Choroid plexus epithelial cell (primary cell): ENCODE results near the gene XXYLT1.

Experiments used
- DNase-seq: peaks from one replicate; pipeline ENCODE4 v3.0.0-alpha.2; 2010; ENCODE audit warnings: low read depth
- H3K4me3 ChIP-seq: 2 replicates; pipeline ENCODE4 v1.5.1; 2011; ENCODE audit warnings: low read depth, mild to moderate bottlenecking, control low read depth, low read length, moderate library complexity
- TF ChIP-seq, protein P1 (sequence below): conservative IDR thresholded peaks from 2 replicates; pipeline ENCODE4 v1.5.1; 2011; ENCODE audit warnings: low read depth, mild to moderate bottlenecking, control low read depth, inconsistent platforms, low read length, moderate library complexity

XXYLT1 gene

DNA sequence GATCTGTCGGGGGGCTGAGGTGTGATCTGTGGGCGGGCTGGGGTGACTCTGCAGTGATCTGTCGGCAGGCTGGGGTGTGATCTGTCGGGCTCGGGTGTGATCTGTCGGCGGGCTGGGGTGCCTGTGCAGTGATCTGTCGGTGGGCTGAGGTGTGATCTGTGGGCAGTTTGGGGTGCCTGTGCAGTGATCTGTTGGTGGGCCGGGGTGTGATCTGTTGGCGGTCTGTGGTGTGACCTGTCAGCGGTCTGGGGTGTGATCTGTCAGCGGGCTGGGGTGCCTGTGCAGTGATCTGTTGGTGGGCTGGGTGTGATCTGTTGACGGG lies 205.1 kb downstream of the XXYLT1 start:
- H3K4me3 ChIP-seq: no peak overlapping the region
- TF ChIP-seq, protein P1, sequence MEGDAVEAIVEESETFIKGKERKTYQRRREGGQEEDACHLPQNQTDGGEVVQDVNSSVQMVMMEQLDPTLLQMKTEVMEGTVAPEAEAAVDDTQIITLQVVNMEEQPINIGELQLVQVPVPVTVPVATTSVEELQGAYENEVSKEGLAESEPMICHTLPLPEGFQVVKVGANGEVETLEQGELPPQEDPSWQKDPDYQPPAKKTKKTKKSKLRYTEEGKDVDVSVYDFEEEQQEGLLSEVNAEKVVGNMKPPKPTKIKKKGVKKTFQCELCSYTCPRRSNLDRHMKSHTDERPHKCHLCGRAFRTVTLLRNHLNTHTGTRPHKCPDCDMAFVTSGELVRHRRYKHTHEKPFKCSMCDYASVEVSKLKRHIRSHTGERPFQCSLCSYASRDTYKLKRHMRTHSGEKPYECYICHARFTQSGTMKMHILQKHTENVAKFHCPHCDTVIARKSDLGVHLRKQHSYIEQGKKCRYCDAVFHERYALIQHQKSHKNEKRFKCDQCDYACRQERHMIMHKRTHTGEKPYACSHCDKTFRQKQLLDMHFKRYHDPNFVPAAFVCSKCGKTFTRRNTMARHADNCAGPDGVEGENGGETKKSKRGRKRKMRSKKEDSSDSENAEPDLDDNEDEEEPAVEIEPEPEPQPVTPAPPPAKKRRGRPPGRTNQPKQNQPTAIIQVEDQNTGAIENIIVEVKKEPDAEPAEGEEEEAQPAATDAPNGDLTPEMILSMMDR: no peak

DNA sequence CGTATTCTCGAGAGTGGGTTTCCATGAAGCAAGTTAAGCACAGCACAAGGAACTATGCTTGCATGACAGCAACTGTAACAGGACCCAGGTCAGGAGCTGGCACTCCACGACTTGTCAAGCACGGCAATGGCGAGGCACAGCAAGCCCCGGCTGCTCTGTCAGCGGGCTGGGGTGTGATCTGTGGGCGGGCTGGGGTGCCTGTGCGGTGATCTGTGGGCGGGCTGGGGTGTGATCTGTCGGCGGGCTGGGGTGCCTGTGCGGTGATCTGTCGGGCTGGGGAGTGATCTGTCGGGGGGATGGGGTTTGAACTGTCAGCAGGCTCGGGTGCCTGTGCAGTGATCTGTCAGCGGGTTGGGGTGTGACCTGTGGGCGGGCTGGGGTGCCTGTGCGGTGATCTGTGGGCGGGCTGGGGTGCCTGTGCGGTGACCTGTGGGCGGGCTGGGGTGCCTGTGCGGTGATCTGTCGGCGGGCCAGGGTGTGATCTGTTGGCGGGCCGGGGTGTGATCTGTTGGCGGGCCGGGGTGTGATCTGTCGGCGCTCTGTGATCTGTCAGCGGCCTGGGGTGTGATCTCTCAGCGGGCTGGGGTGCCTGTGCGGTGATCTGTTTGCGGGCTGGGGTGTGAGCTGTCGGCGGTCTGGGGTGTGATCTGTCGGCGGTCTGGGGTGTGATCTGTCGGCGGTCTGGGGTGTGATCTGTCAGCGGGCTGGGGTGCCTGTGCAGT lies 205.7 kb downstream of the XXYLT1 start:
- TF ChIP-seq, protein P1: no peak
- no peak overlapping the region for H3K4me3 ChIP-seq
- no peak for DNase-seq

More for the DNA sequence above, 205.1 kb downstream of the XXYLT1 start:
- no peak for DNase-seq

DNA sequence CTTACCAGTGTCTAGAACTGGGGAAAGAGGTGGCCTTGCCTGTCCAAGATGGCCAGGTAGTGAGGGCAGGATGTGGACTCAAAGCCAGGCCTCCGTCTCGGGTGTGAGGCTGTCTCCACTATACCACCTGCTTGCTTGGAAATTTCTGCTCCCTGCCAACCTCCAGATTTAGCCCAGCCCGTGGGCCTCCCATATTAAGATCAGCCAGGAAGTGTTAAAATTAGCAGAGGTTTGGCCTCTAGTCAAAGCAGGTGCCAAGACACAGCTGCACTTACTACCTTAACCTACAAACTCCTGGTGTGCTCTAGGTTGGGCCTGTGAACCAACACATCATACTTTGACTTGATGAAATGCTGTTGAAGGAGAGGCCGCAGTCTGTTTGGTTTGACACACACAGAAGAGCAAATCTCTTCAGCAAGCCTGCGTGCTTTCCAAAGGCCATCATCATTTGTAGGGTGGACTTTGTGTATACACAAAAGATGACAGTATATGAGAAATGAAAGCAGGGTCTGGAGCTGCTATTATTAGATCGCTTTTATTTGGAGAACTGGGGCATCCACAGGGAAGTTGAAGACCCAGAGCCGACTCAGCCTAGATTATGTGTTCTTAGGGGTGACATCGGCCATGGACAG lies 206.5 kb downstream of the XXYLT1 start:
- TF ChIP-seq, protein P1: no peak
- DNase-seq: no peak

DNA sequence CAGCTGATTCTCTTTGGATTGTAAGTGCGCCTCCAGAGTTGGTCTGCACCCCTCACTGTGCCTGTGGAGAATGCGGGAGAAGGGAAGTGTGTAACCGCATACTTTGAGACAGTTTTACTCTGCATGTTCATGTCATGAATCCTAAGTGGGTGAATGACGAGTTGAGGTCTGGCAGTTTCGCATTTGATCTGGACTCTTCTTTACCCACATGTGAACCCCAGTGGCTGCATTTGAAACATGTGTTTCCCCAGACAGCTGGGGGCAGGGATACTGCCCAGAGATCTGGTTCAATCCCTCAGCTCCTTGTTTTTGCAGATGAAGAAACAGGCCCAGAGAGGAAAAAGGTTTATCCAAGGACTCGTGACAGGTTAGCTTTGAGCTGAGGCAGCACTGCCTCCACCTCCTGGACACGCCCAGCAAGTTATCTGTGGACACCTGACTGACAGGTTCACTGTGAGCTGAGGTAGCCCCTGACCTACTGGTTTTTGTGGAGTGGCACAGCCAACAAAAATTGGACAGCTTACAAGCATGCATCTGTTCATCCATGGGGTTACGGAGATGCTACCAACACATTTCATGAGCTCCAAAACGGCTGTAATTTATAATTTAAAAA lies 207.3 kb downstream of the XXYLT1 start:
- TF ChIP-seq, protein P1: no peak
- no peak overlapping the region for H3K4me3 ChIP-seq
- no peak for DNase-seq

More for the DNA sequence above, 206.5 kb downstream of the XXYLT1 start:
- H3K4me3 ChIP-seq: no peak overlapping the region

DNA sequence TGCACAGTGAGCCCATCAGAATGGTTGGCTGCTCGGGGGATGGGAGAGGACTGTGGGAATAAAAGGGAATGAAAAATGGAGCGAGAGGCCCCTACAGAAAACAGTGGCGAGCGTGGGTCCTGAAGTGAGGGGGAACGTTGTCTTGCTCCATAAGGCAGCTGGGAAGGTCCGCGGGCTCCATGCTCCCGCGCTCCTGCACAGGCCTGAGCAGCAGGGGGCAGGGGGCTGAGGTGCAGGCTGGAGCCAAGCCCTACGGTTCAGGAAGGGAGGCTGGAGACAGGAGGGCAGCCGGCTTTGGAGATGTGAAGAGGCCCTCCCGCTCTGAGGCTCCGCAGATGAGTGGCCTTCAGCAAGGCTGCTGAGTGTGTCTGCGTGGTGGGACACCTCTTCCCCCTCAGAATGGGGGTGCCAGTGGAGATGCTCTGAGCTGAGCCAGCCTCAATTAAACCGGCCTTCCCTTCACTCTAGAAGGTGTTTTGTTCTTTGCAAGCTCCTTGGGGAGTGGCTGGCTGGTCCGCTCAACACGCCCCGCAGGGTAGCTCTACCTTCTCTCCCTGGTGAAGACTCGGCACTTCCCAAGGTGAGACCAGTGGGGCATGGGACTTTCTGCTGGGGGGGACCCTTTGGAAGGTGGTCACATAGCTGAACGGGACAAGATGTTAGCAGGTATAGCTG lies 208.0 kb downstream of the XXYLT1 start:
- no peak for DNase-seq
- no peak overlapping the region for H3K4me3 ChIP-seq
- TF ChIP-seq, protein P1: no peak

DNA sequence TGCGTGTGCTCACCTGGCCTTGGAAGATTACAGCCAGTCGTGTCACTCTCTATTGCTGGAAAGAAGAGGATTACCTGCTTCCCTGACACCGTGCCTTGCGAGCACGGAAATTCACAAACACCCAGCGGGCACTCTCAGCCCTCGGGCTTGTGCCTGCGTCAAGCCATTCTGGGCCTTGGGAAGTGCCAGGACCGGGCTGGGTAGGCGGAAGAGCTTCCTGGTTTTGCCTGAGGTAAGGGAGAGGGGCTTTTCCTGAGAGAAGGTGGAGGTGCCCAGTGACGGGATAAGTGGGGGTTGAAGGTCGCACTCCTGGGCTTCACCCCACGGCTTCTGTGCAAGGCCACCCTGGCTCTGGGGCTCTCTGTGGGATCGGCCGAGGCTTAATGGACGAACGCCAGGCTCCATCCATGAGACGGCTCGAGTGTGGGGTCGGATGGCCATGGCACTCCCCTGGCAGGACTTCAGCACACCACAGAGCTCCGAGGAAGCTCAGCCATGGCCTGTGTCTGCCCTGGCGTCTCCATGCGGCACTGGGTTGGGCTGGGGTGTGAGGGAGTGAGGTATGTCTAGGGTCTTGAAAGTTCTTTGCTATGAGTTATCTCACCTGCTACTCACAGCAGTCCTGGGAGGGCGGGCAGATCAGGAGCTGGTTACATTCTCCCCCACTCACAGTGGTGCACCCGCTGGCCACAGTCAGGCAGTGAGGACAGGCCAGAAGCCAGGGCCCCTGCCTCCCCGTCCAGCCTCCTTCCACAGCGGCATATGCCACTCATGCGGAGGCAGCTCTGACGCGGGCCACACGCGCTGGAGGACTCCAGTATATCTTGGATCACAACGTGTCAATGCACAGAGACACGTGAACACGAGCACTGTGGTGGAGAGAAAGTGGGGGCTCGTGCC lies 209.0 kb downstream of the XXYLT1 start:
- TF ChIP-seq, protein P1: no peak
- H3K4me3 ChIP-seq: no peak overlapping the region
- DNase-seq: no peak
